HEK293T (cell line): ENCODE results near the gene MYL1.

Source experiments
- FOXA1 ChIP-seq: fragments of 450-650 bp; IDR thresholded peaks from 2 replicates; pipeline ENCODE4 v1.6.1; 2016; ENCODE audit warnings: mild to moderate bottlenecking
- HDGF ChIP-seq: fragments of 450-650 bp; IDR thresholded peaks from 2 replicates; pipeline ENCODE4 v1.6.1; 2017; ENCODE audit warnings: antibody characterized with exemption, borderline replicate concordance
- LEF1 ChIP-seq: fragments of 450-650 bp; IDR thresholded peaks from 2 replicates; pipeline ENCODE4 v1.6.1; 2017; ENCODE audit warnings: mild to moderate bottlenecking, borderline replicate concordance
- PKNOX1 ChIP-seq: fragments of 450-650 bp; IDR thresholded peaks from 2 replicates; pipeline ENCODE4 v1.6.1; 2016
- TARDBP ChIP-seq: fragments of 450-650 bp; IDR thresholded peaks from 2 replicates; pipeline ENCODE4 v1.6.1; 2016
- ZNF384 ChIP-seq: fragments of 450-650 bp; IDR thresholded peaks from 2 replicates; pipeline ENCODE4 v1.6.1; 2016

GRCh38 chr2:210309548-210310233 lies 5.3 kb downstream of the MYL1 start:
- TF ChIP-seq FOXA1 (no peak), LEF1 (no peak), ZNF384 (no peak), TARDBP (no peak), HDGF (no peak), PKNOX1 (no peak)
